Muscle of back (tissue), 11 donors: Measurements from ENCODE around the gene KIF17. TPM values are rescaled to one million over a fixed set of nuclear protein-coding genes. Genes with fewer than 3 reads are reported as not detected.

Experiments
- DNase-seq, 3 donors: peaks; one replicate each; pipeline versions ENCODE4 v3.0.0 to v3.0.0-alpha.2; 2013
- polyA plus RNA-seq, 10 donors: library from polyadenylated mRNA; unstranded; fragments of 120-200 nt; gene quantifications; one replicate each; pipeline ENCODE4 v1.2.1, GENCODE V29; 2013; ENCODE audit not compliant: insufficient read length in 10 of 10

Gene KIF17
- polyA plus RNA-seq, 10 donors = 1.6 to 4.4 (median 2.9) TPM

- no peak for DNase-seq
Observed at GRCh38 chr1:20626098-20626427, 91.7 kb downstream of the KIF17 start.

GRCh38 chr1:20625176-20626097 lies 92.4 kb downstream of the KIF17 start:
- no peak for DNase-seq

GRCh38 chr1:20624709-20625108 lies 93.1 kb downstream of the KIF17 start:
- DNase-seq = no peak

GRCh38 chr1:20621012-20621411 lies 96.8 kb downstream of the KIF17 start:
- DNase-seq = no peak

GRCh38 chr1:20619999-20620398 lies 97.8 kb downstream of the KIF17 start:
- DNase-seq = no peak

GRCh38 chr1:20618550-20618949 lies 99.3 kb downstream of the KIF17 start:
- DNase-seq = no peak

GRCh38 chr1:20616847-20617487 lies 100.8 kb downstream of the KIF17 start:
- DNase-seq = no peak

- DNase-seq = no peak
Observed at GRCh38 chr1:20615946-20616846, 101.6 kb downstream of the KIF17 start.

GRCh38 chr1:20614131-20614579 lies 103.7 kb downstream of the KIF17 start:
- no peak for DNase-seq

Other genes starting within 250 kb of the KIF17 start
- gene CAMK2N1, start 231.8 kb downstream of the KIF17 start, polyA plus RNA-seq = 10 to 100 TPM in 3 of 10 donors, 1 to 10 TPM in 7; 4.5 to 10.5 (median 8.6) TPM
- gene MUL1, start 209.9 kb downstream of the KIF17 start, polyA plus RNA-seq = 10 to 100 TPM; 16.9 to 23.7 (median 18.8) TPM
- gene FAM43B, start 165.4 kb downstream of the KIF17 start, polyA plus RNA-seq = 1 to 10 TPM in 4 of 10 donors, under 1 TPM in 6; 0.30 to 2.4 (median 0.81) TPM
- 1 to 10 TPM in 1 of 10 donors, under 1 TPM in 8, not detected in 1; 0.31 to 1.1 (median 0.55) TPM for gene CDA, start 128.9 kb downstream of the KIF17 start, polyA plus RNA-seq
- 10 to 100 TPM; 36.7 to 45.7 (median 39.4) TPM for gene PINK1, start 84.5 kb downstream of the KIF17 start, polyA plus RNA-seq
- 100 to 1,000 TPM; 113 to 173 (median 132) TPM for gene DDOST, start 56.6 kb downstream of the KIF17 start, polyA plus RNA-seq
- gene SH2D5, start 14.7 kb upstream of the KIF17 start, polyA plus RNA-seq = under 1 TPM in 9 of 10 donors, not detected in 1; 0.17 to 0.54 (median 0.33) TPM
- 100 to 1,000 TPM; 126 to 233 (median 172) TPM for gene HP1BP3, start 69.3 kb upstream of the KIF17 start, polyA plus RNA-seq